HT1080 (cell line): ENCODE measurements around the gene CERT1. TPM values are rescaled to one million over a fixed set of nuclear protein-coding genes. Genes with fewer than 3 reads are reported as not detected.

Source experiments
- small RNA-seq: library from RNA; depleted of rRNA; stranded (forward); fragments of <200 nt; gene quantifications from one replicate; pipeline ENCODE3, GENCODE V24; 2014
- total RNA-seq: library from RNA; depleted of rRNA; stranded (reverse); fragments of >200 nt; shearing (Covaris generic); gene quantifications from 2 replicates; pipeline ENCODE4 v1.2.3, GENCODE V29; 2014; rRNA removed

The CERT1 gene
- total RNA-seq, 1 experiment from 2014 or later = 8.3 TPM

Small RNAs within 50 kb of the gene (small RNA-seq; reads per million reads assigned to genes)
- gene RNU7-175P = not detected

Other genes starting within 250 kb of the CERT1 start
- 92.0 and 98.1 TPM in 2 replicates for gene HMGCR, start 174.4 kb downstream of the CERT1 start, total RNA-seq
- gene POLK, start 262 bp upstream of the CERT1 start, total RNA-seq = 14.7 and 15.8 TPM in 2 replicates
- gene ANKDD1B, start 99.8 kb upstream of the CERT1 start, total RNA-seq = 0.03 TPM in 1 of 2 replicates, not detected in the other
- 19.1 and 22.6 TPM in 2 replicates for gene POC5, start 205.8 kb upstream of the CERT1 start, total RNA-seq